NCI-H524 (cell line): ENCODE measurements around the gene ARHGAP1.

Source experiments
- DNase-seq, 2 experiments: peaks; one replicate each; lab custom pipeline; 2025; lab: John Stamatoyannopoulos, UW

The ARHGAP1 gene

GRCh38 chr11:46694072-46694471, 6.3 kb downstream of the ARHGAP1 start:
- no peak for DNase-seq

- DNase-seq = no peak
Observed at GRCh38 chr11:46693597-46694012, 6.8 kb downstream of the ARHGAP1 start.

DNA sequence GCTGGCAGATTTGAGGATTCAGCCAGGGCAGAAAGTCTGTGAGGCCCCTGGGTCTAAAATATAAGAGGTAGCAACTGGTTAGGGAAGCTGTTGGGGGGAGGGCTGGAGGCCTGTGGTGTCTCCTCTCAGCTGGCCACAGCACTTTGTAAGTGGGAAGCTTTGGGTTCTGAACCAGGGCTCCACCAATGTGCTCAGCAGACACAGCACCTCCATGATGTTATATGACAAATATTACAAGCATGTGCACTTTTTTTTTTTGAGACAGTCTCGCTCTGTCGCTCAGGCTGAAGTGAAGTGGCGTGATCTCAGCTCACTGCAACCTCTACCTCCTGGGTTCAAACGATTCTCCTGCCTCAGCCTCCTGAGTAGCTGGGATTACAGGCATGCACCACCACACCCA, 8.0 kb downstream of the ARHGAP1 start:
- DNase-seq = no peak

GRCh38 chr11:46690702-46691101, 9.7 kb downstream of the ARHGAP1 start:
- DNase-seq = no peak

- no peak for DNase-seq
Observed at GRCh38 chr11:46686886-46687795, 13.3 kb downstream of the ARHGAP1 start.

DNA sequence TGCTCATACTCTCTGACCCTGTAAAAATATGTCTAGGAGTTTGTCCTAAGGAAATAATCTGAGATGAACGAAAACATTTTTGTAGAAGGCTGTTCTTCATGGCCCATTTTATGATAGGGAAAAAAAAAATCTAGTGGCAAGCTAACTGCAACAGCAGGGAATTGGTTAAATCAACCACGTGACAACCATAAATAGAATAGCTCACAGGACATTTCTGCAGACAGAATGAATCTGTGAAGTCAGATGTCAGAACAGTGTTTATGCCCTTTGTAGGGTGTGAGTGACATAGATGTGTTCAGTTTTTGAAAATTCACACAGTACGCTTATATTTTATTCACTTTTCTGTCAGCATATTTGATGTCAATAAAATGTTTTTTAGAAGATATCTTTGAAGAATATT, 16.1 kb downstream of the ARHGAP1 start:
- DNase-seq = no peak

DNA sequence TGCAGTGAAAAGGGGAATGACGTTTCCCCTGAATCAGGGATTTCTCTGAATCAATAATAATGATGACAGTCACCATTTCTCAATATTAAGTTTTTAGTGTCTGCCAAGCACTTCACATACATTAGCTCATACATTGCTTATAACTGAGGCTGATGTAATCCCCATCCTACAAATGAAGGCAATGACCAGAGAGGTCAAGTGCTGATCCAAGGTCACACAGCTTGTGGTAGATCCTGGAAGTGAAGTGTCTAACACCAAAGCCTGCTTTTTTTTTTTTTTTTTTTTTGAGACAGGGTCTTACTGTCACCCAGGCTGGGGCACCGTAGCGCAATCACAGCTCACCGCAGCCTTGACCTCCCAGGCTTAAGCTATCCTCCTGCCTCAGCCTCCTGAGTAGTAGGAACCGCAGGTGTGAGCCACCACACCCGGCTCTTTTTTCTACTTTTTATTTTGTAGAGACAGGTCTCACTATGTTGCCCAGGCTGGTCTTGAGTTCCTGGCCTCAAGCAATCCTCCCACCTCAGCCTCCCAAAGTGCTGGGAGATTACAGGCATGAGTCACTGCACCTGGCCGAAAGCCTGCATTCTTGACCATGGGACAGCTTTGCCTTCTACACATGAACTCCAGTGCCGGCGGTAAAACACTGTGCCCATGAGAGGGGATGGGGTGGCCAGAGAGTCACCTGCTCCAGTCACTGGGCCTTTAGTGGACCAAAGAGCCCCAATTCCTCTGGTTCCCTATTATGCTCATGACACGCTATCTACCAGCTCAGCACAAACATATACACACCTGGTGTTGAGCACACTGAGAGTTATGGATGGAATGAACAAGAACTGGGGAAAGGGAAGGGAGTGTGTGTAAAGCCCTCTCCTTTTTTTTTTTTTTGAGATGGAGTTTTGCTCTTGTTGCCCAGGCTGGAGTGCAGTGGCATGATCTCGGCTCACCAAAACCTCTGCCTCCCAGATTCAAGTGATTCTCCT, 17.4 kb downstream of the ARHGAP1 start:
- no peak for DNase-seq

DNA sequence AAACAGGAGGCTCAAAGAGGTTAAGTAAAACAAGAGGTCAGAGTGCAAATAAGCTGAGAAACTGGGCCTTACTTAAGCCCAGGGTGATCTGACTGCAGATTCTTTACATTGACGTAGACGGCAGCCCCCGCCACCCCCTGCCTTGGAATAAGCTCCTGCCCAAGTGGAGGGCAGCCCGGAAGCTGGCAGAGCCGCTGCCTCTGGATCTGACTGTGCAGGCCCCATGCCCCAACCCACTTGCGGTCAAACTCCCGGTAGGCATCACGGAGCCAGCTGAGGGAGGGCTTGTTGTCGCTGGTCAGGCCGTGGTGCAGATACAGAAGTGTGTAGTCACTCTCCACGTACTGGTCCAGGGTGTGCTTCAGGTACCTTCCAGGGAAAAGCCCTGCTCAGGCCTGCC, 18.6 kb downstream of the ARHGAP1 start:
- DNase-seq = no peak

DNA sequence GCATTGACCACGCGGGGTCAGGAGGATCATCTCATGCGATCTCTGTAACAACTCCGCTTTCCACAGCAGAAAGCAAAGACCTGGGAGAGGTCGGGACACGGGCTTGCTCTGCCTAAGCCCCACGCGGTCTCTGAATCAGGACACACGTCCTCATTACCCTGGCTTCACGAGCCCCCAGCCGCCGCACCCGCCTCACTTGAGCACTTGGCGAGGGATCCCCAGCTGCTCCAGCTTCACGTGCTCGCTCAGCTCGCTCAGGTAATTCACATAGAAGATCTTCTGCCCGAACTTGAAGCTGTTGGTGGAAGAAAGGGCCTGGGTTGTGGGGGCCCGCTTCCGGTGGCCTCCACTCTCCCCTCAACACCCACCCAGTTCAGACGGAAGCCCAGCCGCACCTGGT, 19.6 kb downstream of the ARHGAP1 start:
- DNase-seq = no peak

DNA sequence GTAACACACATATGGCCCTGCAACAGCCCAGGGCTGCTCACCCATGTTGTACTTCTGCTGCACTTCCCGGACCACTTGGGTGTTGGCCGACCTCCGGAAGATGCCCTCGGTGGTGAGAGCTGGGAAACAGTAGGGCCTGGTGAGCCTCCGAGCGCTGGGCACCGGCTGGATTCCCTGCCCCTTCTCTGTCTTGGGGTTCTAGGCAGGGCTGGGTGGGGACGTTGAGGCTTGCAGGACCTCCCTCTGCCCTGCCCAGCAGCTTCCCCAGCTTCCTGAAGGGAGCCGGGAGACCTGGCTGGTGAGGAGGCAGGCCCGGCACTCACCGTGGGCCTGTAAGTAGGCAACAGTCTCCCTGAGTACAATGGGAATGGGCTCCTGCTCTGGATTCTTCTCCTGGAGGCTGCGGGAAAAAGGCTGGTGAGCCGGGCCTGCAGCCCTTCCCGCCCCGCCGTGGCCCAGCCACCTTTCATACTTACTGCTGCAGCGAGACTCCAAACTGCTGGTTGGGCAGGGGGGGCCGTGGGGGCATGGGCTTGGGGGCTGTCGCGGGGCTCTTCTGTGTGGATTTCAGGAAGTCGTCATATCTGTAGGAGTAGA, 20.2 kb downstream of the ARHGAP1 start:
- no peak for DNase-seq

DNA sequence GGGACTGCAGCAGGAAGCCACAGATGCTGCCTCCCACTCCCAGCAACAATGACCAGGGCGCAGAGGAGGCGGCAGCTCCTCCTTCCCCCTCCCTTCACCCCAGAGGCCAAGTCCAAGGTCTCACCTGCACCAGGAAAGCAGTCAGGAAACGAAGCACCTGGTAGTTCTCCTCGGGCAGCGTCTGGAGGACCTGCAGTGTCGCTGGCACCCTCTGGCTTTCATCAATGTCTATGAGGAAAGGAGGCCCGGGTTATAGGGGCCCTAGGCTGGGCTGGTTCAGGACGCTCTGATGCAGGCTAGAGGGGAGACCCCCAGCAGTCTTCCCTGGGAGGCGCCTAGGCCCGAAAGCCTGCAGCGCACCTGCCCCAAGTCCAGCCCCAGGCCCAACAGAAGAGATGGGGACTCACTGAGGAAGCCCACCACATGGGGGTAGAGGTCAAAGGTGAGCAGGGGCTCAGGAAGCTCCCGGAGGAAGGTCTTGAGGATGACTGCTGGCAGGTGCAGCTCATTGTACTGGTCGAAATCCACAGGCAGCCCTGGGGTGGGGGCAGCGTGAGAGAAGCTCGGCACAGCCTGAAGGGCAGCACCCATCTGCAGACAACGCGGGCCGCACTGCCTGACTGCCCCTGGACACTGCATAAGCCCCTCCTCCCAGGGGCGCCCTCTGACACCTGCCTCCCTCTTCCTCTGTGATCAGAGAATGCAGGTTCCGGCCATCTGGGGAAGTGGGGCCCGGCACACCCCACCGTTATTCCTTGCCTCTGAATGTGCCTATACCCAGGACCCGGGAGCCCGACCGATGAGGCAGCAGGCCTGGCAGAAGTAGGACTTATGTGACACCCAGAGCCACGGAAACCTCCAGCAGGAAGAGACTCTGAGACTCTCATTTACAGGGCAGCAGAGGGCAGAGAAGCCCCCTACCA, 20.9 kb downstream of the ARHGAP1 start:
- DNase-seq = no peak

- DNase-seq = no peak
Observed at GRCh38 chr11:46678741-46679130, 21.7 kb downstream of the ARHGAP1 start.

- DNase-seq = no peak
Observed at GRCh38 chr11:46677991-46678740, 22.3 kb downstream of the ARHGAP1 start.

DNA sequence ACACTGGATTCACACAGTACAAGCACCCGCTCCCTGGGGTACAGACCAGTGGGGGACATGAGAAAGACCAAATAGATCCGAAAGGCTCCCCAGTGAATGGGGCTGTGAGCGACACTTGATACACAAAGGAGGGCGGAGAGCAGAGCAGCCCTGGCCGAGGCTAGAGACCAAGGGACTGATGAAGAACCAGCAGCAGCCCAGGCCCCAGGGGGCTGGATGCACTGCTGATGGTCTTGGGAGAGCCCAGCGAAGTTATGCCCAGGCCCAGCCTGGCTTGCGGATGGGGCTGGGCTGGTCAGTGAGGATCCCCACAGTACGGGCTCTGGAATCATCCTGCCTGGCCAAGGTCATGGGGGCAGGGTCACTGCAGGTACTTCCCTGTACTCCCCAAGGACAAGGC, 23.2 kb downstream of the ARHGAP1 start:
- no peak for DNase-seq

DNA sequence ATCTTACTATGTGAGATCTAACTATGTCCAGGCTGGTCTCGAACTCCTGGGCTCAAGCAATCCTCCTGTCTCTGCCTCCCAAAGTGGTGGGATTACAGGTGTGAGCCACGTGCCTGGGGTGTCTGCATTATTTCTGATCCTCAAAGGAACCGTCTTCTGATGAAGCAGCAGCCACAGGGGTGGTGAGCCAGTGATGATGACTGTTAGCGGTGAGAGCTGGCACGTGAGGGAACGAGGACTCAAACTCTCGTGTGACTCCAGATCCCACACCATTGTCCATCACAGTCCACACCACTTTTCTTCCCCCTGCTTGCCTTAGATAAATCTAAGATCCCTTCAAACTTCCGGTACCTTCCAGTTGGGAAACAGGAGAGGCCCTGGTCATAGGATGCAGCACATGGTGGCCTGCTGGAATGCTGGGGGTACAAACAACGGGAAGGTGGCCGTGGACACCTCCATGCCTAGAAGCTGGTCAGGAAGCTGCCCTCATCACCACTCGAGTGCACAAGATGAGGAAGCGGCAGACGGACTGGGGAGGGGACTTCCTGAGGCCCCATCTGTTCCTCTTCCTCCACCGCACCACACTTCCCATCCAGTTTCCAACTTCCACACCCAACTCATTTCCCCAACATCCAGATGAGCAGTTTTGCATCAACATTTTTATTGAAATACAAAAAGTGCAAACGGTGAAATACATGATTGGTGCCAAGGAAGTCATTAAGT, 23.8 kb downstream of the ARHGAP1 start:
- DNase-seq = no peak

- no peak for DNase-seq
Observed at GRCh38 chr11:46675949-46676348, 24.5 kb downstream of the ARHGAP1 start.

DNA sequence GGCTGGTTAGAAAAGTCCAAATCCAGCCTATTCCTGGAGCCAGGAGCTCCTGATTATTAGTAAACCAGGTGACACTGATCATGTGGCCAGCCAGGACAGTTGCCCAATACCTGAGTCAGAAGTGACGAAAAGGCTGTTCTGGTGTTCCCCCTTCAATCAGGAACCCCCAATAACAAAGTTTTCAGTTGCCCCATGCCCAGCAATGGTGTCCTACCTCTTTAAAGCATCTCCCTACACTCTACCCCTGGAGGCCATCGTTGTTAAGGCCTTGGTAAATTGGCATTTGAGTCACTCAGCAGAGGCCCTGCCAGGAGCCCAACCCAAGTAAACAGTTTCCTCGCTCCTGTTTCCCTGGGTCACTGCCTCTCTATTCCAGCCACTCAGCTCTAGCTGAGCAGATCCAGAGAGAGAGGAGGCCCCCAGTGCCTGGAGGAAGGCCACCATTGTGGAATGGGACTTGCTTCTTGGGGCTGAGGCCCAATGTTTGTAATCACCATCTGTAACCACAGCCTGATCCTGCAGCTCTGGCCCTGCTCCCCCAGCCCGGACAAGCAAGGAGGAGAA, 25.0 kb downstream of the ARHGAP1 start:
- DNase-seq = no peak

DNA sequence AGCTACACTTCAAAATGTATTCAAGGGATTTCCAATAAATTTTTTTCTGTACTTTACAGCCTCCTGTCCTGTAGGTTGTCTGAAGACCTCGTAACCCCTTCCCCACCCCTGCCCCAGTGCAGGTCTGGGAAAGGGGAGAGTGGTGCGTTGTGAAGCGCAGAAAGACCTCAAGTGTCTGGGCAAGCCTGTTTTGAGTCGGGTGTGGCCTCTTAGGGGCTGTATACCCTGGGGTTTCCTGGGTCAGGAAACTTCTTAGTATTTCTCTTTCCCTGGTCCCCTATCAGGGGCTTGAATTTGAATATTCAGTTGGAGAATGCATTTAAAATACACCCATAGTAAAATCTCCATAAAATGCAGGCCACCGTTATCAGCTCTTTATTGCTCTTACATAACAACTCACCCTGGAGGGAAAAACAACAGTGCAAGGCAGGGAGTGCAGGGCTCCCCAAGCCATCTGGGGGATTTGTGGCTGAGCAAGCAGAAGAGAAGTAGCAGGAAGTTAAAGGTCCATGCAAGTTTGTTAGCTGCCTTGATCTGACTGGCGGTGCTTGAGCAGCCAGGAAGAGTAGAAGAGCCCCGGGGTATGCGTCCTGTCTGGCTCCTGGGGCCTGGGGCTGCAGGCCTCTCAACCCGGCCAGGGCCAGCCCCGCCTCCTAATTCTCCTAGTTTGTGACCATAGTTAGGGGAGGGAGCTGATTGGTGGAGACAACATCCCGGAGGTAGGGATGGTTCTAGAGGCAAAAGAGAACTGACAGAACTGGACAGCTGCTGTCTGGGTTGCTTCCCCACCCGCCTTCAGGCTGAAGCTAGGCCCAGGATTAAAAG, 25.7 kb downstream of the ARHGAP1 start:
- DNase-seq = no peak
